SK-N-SH (cell line): Measurements from ENCODE around the gene PRKCQ. TPM values are rescaled to one million over a fixed set of nuclear protein-coding genes. Genes with fewer than 3 reads are reported as not detected.

Experiments used
- CTCF ChIA-PET: fragments of 300-600, 350-600 bp; formaldehyde crosslinking; extraction: SDS; loops from one replicate; lab custom pipeline; 2021; lab: Yijun Ruan, JAX
- POLR2A ChIA-PET: fragments of 350-600 bp; sonication (Branson Sonifier 250); formaldehyde crosslinking; extraction: SDS; loops from one replicate; lab custom pipeline; 2020; ENCODE audit warnings: antibody characterized with exemption, inconsistent platforms; lab: Yijun Ruan, JAX
- DNase-seq: peaks from one replicate; pipeline ENCODE4 v3.0.0; 2012
- H2AFZ ChIP-seq: fragments of 200-600 bp; sonication (generic); 2 replicates; pipeline ENCODE4 v1.8.1; 2016; ENCODE audit warnings: antibody characterized with exemption, mild to moderate bottlenecking, low read depth
- H3F3A ChIP-seq: fragments of 200-600 bp; sonication (generic); replicated peaks from 2 replicates; pipeline ENCODE3; 2016; ENCODE audit warnings: antibody characterized with exemption, mild to moderate bottlenecking; ENCODE audit not compliant: insufficient read depth
- H3K27ac ChIP-seq, 2 experiments: fragments of 200-500 bp in 1 of 2; fragments of 200-600 bp in 1 of 2; sonication (Bioruptor generic) in 1 of 2; sonication (generic), shearing (Covaris generic) in 1 of 2; 2 replicates each; pipeline versions ENCODE4 v1.5.1 to v1.6.1; 2014 to 2016; ENCODE audit warnings: low read depth in 2 of 2, inconsistent platforms in 1 of 2, low read length in 1 of 2, mild to moderate bottlenecking in 1 of 2, mixed read lengths in 1 of 2
- H3K27me3 ChIP-seq: fragments of 200-600 bp; sonication (generic), shearing (Covaris generic); 2 replicates; pipeline ENCODE4 v1.6.1; 2016; ENCODE audit warnings: mixed run types; ENCODE audit not compliant: insufficient read depth
- H3K36me3 ChIP-seq, 2 experiments: fragments of 200-500 bp in 1 of 2; fragments of 200-600 bp in 1 of 2; sonication (Bioruptor generic) in 1 of 2; sonication (generic) in 1 of 2; replicated peaks in 1 of 2; 2 replicates each; pipeline versions ENCODE3 to v1.5.1; 2014 to 2016; ENCODE audit warnings: low read length in 1 of 2, mild to moderate bottlenecking in 1 of 2; ENCODE audit not compliant: insufficient read depth in 2 of 2, control insufficient read depth in 1 of 2
- H3K4me1 ChIP-seq, 2 experiments: fragments of 200-500 bp in 1 of 2; fragments of 200-600 bp in 1 of 2; sonication (Bioruptor generic) in 1 of 2; sonication (generic), shearing (Covaris generic) in 1 of 2; 2 replicates each; pipeline versions ENCODE4 v1.5.1 to v1.6.1; 2014 to 2016; ENCODE audit warnings: low read depth in 1 of 2, low read length in 1 of 2, mixed run types in 1 of 2; ENCODE audit not compliant: insufficient read depth in 2 of 2, control insufficient read depth in 1 of 2
- H3K4me2 ChIP-seq: fragments of 200-600 bp; sonication (generic), shearing (Covaris generic); 2 replicates; pipeline ENCODE4 v1.6.1; 2017; ENCODE audit warnings: mixed run types
- H3K4me3 ChIP-seq, 2 experiments: fragments of 200-500 bp in 1 of 2; fragments of 200-600 bp in 1 of 2; sonication (Bioruptor generic) in 1 of 2; sonication (generic), shearing (Covaris generic) in 1 of 2; 2 replicates each; pipeline versions ENCODE4 v1.5.1 to v1.8.1; 2014 to 2016; ENCODE audit warnings: low read depth in 2 of 2, inconsistent platforms in 1 of 2, low read length in 1 of 2, mild to moderate bottlenecking in 1 of 2, mixed read lengths in 1 of 2, moderate library complexity in 1 of 2
- H3K79me2 ChIP-seq: fragments of 200-600 bp; sonication (generic); 2 replicates; pipeline ENCODE4 v1.8.1; 2017; ENCODE audit warnings: mild to moderate bottlenecking; ENCODE audit not compliant: insufficient read depth
- H3K9ac ChIP-seq: fragments of 200-600 bp; sonication (generic); 2 replicates; pipeline ENCODE4 v1.6.1; 2017; ENCODE audit warnings: mixed run types
- H3K9me2 ChIP-seq: fragments of 200-600 bp; sonication (generic); 2 replicates; pipeline ENCODE4 v1.6.1; 2017; ENCODE audit warnings: mixed run types
- H3K9me3 ChIP-seq: fragments of 200-600 bp; sonication (generic); 2 replicates; pipeline ENCODE4 v1.6.1; 2017; ENCODE audit warnings: mixed run types, mild to moderate bottlenecking, moderate library complexity
- H4K20me1 ChIP-seq: fragments of 200-600 bp; sonication (generic); 2 replicates; pipeline ENCODE4 v1.6.1; 2017; ENCODE audit warnings: mild to moderate bottlenecking, mixed run types; ENCODE audit not compliant: insufficient read depth
- CHD2 ChIP-seq: fragments of 150-350 bp; IDR thresholded peaks from 2 replicates; pipeline ENCODE4 v1.6.1; 2018; ENCODE audit warnings: low read length; ENCODE audit not compliant: partially characterized antibody
- ELF1 ChIP-seq: IDR thresholded peaks from 2 replicates; pipeline ENCODE4 v1.4.0; 2012
- EP300 ChIP-seq, 2 experiments: IDR thresholded peaks; 2 replicates each; pipeline versions ENCODE4 v1.4.0 to v1.6.1; 2012; ENCODE audit warnings: borderline replicate concordance in 1 of 2, low read depth in 1 of 2, low read length in 1 of 2
- EZH2phosphoT487 ChIP-seq: fragments of 200-600 bp; sonication (generic); IDR thresholded peaks from 2 replicates; pipeline ENCODE4 v1.6.1; 2017; ENCODE audit warnings: low read depth, mixed run types, mild to moderate bottlenecking, antibody characterized with exemption, moderate library complexity, borderline replicate concordance
- FOSL2 ChIP-seq: IDR thresholded peaks from 2 replicates; pipeline ENCODE4 v1.4.0; 2012; ENCODE audit warnings: low read depth, mild to moderate bottlenecking, moderate library complexity, borderline replicate concordance
- FOXM1 ChIP-seq: IDR thresholded peaks from 2 replicates; pipeline ENCODE4 v1.4.0; 2012; ENCODE audit warnings: low read depth, mild to moderate bottlenecking
- GABPA ChIP-seq: IDR thresholded peaks from 2 replicates; pipeline ENCODE4 v1.4.0; 2012; ENCODE audit warnings: low read depth, mild to moderate bottlenecking
- MEF2A ChIP-seq: IDR thresholded peaks from 2 replicates; pipeline ENCODE4 v1.4.0; 2012; ENCODE audit warnings: low read depth, borderline replicate concordance
- MXI1 ChIP-seq: IDR thresholded peaks from 2 replicates; pipeline ENCODE4 v1.6.1; 2012; ENCODE audit warnings: mild to moderate bottlenecking, low read depth, low read length, improper control_type of control experiment
- RCOR1 ChIP-seq: fragments of 150-350 bp; IDR thresholded peaks from 2 replicates; pipeline ENCODE4 v1.6.1; 2017; ENCODE audit warnings: antibody characterized with exemption, low read length
- REST ChIP-seq: IDR thresholded peaks from 2 replicates; pipeline ENCODE4 v1.6.1; 2012; ENCODE audit warnings: mild to moderate bottlenecking, low read depth, low read length, moderate library complexity
- ZBTB33 ChIP-seq: IDR thresholded peaks from 2 replicates; pipeline ENCODE4 v1.4.0; 2012; ENCODE audit warnings: low read depth, borderline replicate concordance
- WGBS: methylation state at CpG from one replicate; pipeline ENCODE4 v1.1.6; 2017; ENCODE audit warnings: low lambda C conversion rate; 5-methylcytosine and 5-hydroxymethylcytosine counted together
- polyA plus RNA-seq, 3 experiments: library from polyadenylated mRNA; depleted of rRNA; stranded (reverse); fragments of >200 nt; gene quantifications; 2 replicates each; pipeline ENCODE4 v1.2.3, GENCODE V29; 2012
- TF ChIP-seq, protein P1 (sequence below): IDR thresholded peaks from 2 replicates; pipeline ENCODE4 v1.4.0; 2012; ENCODE audit warnings: low read depth
- TF ChIP-seq, protein P2 (sequence below): fragments of 150-350 bp; IDR thresholded peaks from 2 replicates; pipeline ENCODE4 v1.6.1; 2017; ENCODE audit warnings: antibody characterized with exemption, low read length, low read depth, borderline replicate concordance
- TF ChIP-seq, protein P3 (sequence below): IDR thresholded peaks from 2 replicates; pipeline ENCODE4 v1.4.0; 2012; ENCODE audit warnings: low read depth, borderline replicate concordance

PRKCQ gene
- polyA plus RNA-seq, 1 of the 3 experiments (the other 2 are of a cell fraction): 0.18 TPM

DNA sequence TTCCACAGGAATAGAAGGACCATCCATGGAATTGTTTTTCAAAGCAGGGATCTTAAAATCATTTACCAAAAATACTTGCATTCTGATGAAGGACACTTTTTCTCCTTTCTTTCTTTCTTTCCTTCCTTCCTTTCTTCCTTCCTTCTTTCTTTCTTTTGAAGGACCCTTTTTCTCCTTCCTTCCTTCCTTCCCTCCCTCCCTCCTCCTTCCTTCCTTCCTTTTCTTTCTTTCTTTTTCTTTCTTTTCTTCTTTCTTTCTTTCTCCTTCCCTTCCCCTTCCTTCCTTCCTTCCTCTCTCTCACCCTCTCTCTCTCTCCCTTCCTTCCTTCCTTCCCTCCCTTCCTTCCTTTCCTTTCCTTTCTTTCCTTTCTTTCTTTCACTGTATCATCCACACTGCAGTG, 74.8 kb downstream of the PRKCQ start:
- H3K4me3 ChIP-seq: no peak overlapping the region
- H3K4me1 ChIP-seq: no peaks in the 10 kb centered on the region
- no peaks in the 10 kb centered on the region for H3F3A ChIP-seq
- no peaks in the 10 kb centered on the region for H3K9me2 ChIP-seq
- no peaks in the 10 kb centered on the region; the same call in none of the 2 replicates for H3K27me3 ChIP-seq
- H3K79me2 ChIP-seq: no peaks in the 10 kb centered on the region
- TF ChIP-seq FOSL2 (no peak), CHD2 (no peak), ELF1 (no peak), EZH2phosphoT487 (no peak)
- TF ChIP-seq, protein P1, sequence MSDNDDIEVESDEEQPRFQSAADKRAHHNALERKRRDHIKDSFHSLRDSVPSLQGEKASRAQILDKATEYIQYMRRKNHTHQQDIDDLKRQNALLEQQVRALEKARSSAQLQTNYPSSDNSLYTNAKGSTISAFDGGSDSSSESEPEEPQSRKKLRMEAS: no peak
- H2AFZ ChIP-seq: no peak overlapping the region
- POLR2A ChIA-PET: no interaction called here
- CTCF ChIA-PET: no interaction called here
- H4K20me1 ChIP-seq: no peaks in the 10 kb centered on the region
- no peak overlapping the region for H3K27ac ChIP-seq
- no peaks in the 10 kb centered on the region for H3K36me3 ChIP-seq
- H3K4me2 ChIP-seq: no peak overlapping the region
- no peaks in the 10 kb centered on the region for H3K9me3 ChIP-seq
- DNase-seq: no peak
- H3K9ac ChIP-seq: no peak overlapping the region

DNA sequence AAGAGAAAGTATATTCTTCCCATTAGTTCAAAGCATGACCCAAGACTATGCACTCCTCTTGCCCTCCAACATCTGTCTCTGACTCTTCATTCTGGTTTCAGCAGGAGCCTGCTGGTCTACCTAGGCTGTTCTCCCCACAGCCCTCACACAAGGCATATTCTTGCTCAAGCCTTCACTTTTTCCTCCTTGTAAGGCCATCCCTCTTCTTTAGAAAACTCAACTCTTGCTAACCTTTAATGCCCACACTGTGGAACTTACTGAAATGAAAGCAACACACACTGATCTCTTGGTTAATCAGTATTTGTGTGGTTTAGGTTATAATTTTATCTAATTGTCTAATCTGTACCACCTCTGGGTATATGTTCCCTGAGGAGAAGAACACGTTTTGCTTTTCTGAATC, 75.8 kb downstream of the PRKCQ start:
- no peak overlapping the region for H3K4me3 ChIP-seq
- H4K20me1 ChIP-seq: no peaks in the 10 kb centered on the region
- 8% methylated on average over 1 of the region's 1 CpG for WGBS
- no peaks in the 10 kb centered on the region for H3K79me2 ChIP-seq
- CTCF ChIA-PET: no interaction called here
- DNase-seq: no peak
- H3K27ac ChIP-seq: no peak overlapping the region; a peak in 1 of 4 replicates
- H3F3A ChIP-seq: no peaks in the 10 kb centered on the region
- no peak overlapping the region for H3K9ac ChIP-seq
- H3K9me2 ChIP-seq: no peaks in the 10 kb centered on the region
- H3K9me3 ChIP-seq: no peaks in the 10 kb centered on the region
- no peak for TF ChIP-seq EP300 (IDR thresholded peaks at IDR 0.05; ENCODE audit: borderline replicate concordance in 1 of 2, low read depth in 1 of 2, low read length in 1 of 2)
- TF ChIP-seq, protein P2, sequence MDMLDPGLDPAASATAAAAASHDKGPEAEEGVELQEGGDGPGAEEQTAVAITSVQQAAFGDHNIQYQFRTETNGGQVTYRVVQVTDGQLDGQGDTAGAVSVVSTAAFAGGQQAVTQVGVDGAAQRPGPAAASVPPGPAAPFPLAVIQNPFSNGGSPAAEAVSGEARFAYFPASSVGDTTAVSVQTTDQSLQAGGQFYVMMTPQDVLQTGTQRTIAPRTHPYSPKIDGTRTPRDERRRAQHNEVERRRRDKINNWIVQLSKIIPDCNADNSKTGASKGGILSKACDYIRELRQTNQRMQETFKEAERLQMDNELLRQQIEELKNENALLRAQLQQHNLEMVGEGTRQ: no peak
- TF ChIP-seq FOXM1: no peak
- TF ChIP-seq, protein P3, sequence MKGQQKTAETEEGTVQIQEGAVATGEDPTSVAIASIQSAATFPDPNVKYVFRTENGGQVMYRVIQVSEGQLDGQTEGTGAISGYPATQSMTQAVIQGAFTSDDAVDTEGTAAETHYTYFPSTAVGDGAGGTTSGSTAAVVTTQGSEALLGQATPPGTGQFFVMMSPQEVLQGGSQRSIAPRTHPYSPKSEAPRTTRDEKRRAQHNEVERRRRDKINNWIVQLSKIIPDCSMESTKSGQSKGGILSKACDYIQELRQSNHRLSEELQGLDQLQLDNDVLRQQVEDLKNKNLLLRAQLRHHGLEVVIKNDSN: no peak
- no peak for TF ChIP-seq RCOR1
- TF ChIP-seq REST: no peak
- no peak for TF ChIP-seq EZH2phosphoT487
- TF ChIP-seq ZBTB33: no peak
- no peak for TF ChIP-seq MEF2A
- TF ChIP-seq FOSL2: no peak
- TF ChIP-seq, protein P1: no peak
- no peak for TF ChIP-seq MXI1
- no peak for TF ChIP-seq GABPA
- H3K27me3 ChIP-seq: no peaks in the 10 kb centered on the region; the same call in none of the 2 replicates
- POLR2A ChIA-PET: no interaction called here
- H3K4me1 ChIP-seq: no peaks in the 10 kb centered on the region
- H3K36me3 ChIP-seq: no peaks in the 10 kb centered on the region
- no peak overlapping the region for H3K4me2 ChIP-seq
- H2AFZ ChIP-seq: no peak overlapping the region
